ENCODE data around the gene MAML2.

GRCh38 chr11:96150609-96151008, 192.4 kb downstream of the MAML2 start:
- TF ChIP-seq CTCF (conservative IDR thresholded peaks at IDR 0.05) (no peak), EZH2 (IDR thresholded peaks at IDR 0.05; ENCODE audit: low read depth) (no peak)

Measured in PC-9 (cell line).